Naive thymus-derived CD4-positive, alpha-beta T cell (primary cell): ENCODE data around the gene RBPJ. TPM values are rescaled to one million over a fixed set of nuclear protein-coding genes. Genes with fewer than 3 reads are reported as not detected.

Experiments
- ATAC-seq: fragments of 150-1000 bp; cut with Tn5 transposase; 2 replicates; pipeline ENCODE4 v1.10.0; 2021; ENCODE audit warnings: mild to moderate bottlenecking, moderate library complexity
- CTCF ChIA-PET: fragments of 350-600 bp; sonication (Branson Sonifier 250); formaldehyde crosslinking; loops from one replicate; lab custom pipeline; 2021; ENCODE audit warnings: antibody characterized with exemption; lab: Charles Lee
- POLR2A ChIA-PET: fragments of 350-600 bp; sonication (Branson Sonifier 250); formaldehyde crosslinking; loops from one replicate; lab custom pipeline; 2021; ENCODE audit warnings: antibody characterized with exemption, inconsistent platforms; lab: Charles Lee
- DNase-seq, 9 donors: peaks; one replicate each; pipeline versions ENCODE4 v3.0.0 to v3.0.0-alpha.2; 2020 to 2022; ENCODE audit warnings: mixed read lengths in 1 of 9
- H3K27ac ChIP-seq: one replicate; pipeline ENCODE4 v1.7.0; 2013; ENCODE audit warnings: mild to moderate bottlenecking, low read depth, low read length, moderate library complexity
- H3K27me3 ChIP-seq, 2 donors: one replicate each; pipeline ENCODE4 v1.7.0; 2013; ENCODE audit warnings: low read length in 2 of 2, mild to moderate bottlenecking in 2 of 2, moderate library complexity in 2 of 2; ENCODE audit not compliant: control insufficient read depth in 2 of 2, insufficient read depth in 2 of 2
- H3K36me3 ChIP-seq, 3 experiments: 1 replicate in 2 of 3; 2 replicates in 1 of 3; pipeline ENCODE4 v1.7.0; 2013; ENCODE audit warnings: low read length in 3 of 3, mild to moderate bottlenecking in 3 of 3, moderate library complexity in 1 of 3; ENCODE audit not compliant: insufficient read depth in 3 of 3, control insufficient read depth in 2 of 3
- H3K4me1 ChIP-seq, 2 donors: one replicate each; pipeline ENCODE4 v1.7.0; 2013; ENCODE audit warnings: low read length in 2 of 2, mild to moderate bottlenecking in 2 of 2, moderate library complexity in 1 of 2; ENCODE audit not compliant: control insufficient read depth in 2 of 2, insufficient read depth in 2 of 2
- H3K4me3 ChIP-seq: 2 replicates; pipeline ENCODE4 v1.7.0; 2013; ENCODE audit warnings: mild to moderate bottlenecking, low read length
- H3K9me3 ChIP-seq, 3 experiments: 1 replicate in 2 of 3; 2 replicates in 1 of 3; pipeline ENCODE4 v1.7.0; 2013; ENCODE audit warnings: low read length in 3 of 3; ENCODE audit not compliant: control insufficient read depth in 2 of 3
- H3K27ac Mint-ChIP-seq, 9 donors: one replicate each; pipeline ENCODE4 v1.8.0; 2020 to 2022; ENCODE audit warnings: mixed read lengths in 9 of 9, mild to moderate bottlenecking in 8 of 9, moderate library complexity in 5 of 9, inconsistent platforms in 2 of 9
- H3K27me3 Mint-ChIP-seq, 5 donors: one replicate each; pipeline ENCODE4 v1.8.0; 2021 to 2022; ENCODE audit warnings: mixed read lengths in 5 of 5, mild to moderate bottlenecking in 1 of 5
- H3K36me3 Mint-ChIP-seq, 5 donors: one replicate each; pipeline ENCODE4 v1.8.0; 2020 to 2022; ENCODE audit warnings: mixed read lengths in 5 of 5, mild to moderate bottlenecking in 3 of 5, inconsistent platforms in 1 of 5
- H3K4me1 Mint-ChIP-seq, 7 donors: one replicate each; pipeline ENCODE4 v1.8.0; 2020 to 2022; ENCODE audit warnings: mixed read lengths in 7 of 7, mild to moderate bottlenecking in 3 of 7, inconsistent platforms in 1 of 7
- H3K4me3 Mint-ChIP-seq, 10 donors: one replicate each; pipeline ENCODE4 v1.8.0; 2020 to 2022; ENCODE audit warnings: mild to moderate bottlenecking in 10 of 10, mixed read lengths in 10 of 10, moderate library complexity in 6 of 10, inconsistent platforms in 2 of 10
- H3K9me3 Mint-ChIP-seq, 11 donors: one replicate each; pipeline ENCODE4 v1.8.0; 2020 to 2022; ENCODE audit warnings: mixed read lengths in 11 of 11, mild to moderate bottlenecking in 4 of 11, inconsistent platforms in 1 of 11, moderate library complexity in 1 of 11
- intact Hi-C, 2 donors: fragments of 100-400 bp; cut with micrococcal nuclease; formaldehyde crosslinking; loops; one replicate each; pipeline ENCODE4 v1.15.1; 2023
- polyA plus RNA-seq, 2 donors: library from polyadenylated mRNA; unstranded; fragments of 300-500 nt; fragmentation: Illumina TruSeq; gene quantifications; one replicate each; pipeline ENCODE4 v1.2.3, GENCODE V29; 2021
- total RNA-seq, 6 experiments: library from RNA in 5 of 6; stranded (reverse) in 5 of 6; gene quantifications; 1 replicate in 5 of 6; 2 replicates in 1 of 6; pipeline ENCODE4 v1.2.3 and lab custom pipeline; 2021 to 2026

Gene RBPJ
- total and polyA plus RNA-seq, 7 experiments from 2014 or later = 48.1 to 144 (median 68.5) TPM

GRCh38 chr4:26464420-26465095 lies 143.7 kb downstream of the RBPJ start:
- peaks cover 0 to 6% (median 4%) of the 10 kb centered on the region in 5 donors for H3K27me3 Mint-ChIP-seq
- no peak overlapping the region for H3K4me3 Mint-ChIP-seq
- no peak for DNase-seq
- H3K27me3 ChIP-seq = no peaks in the 10 kb centered on the region
- no peaks in the 10 kb centered on the region for H3K36me3 ChIP-seq
- ATAC-seq = no peak
- intact Hi-C loops = no loop called here
- peaks cover 0 to 2% (median 0%) of the 10 kb centered on the region in 11 donors for H3K9me3 Mint-ChIP-seq
- CTCF ChIA-PET = no interaction called here
- H3K9me3 ChIP-seq = no peaks in the 10 kb centered on the region
- H3K27ac ChIP-seq = no peak overlapping the region
- peaks cover 0 to 2% (median 0%) of the 10 kb centered on the region in 7 donors for H3K4me1 Mint-ChIP-seq
- no peaks in the 10 kb centered on the region for H3K36me3 Mint-ChIP-seq
- H3K27ac Mint-ChIP-seq = no peak overlapping the region
- no peaks in the 10 kb centered on the region for H3K4me1 ChIP-seq
- POLR2A ChIA-PET = no interaction called here
- no peak overlapping the region for H3K4me3 ChIP-seq

- DNase-seq (no peak), ATAC-seq (no peak)
- H3K4me1 ChIP-seq = no peaks in the 10 kb centered on the region
- intact Hi-C loops = no loop called here
- Mint-ChIP-seq H3K4me3 (no peak overlapping the region), H3K36me3 (no peaks in the 10 kb centered on the region), H3K4me1 (peaks cover 0 to 2% (median 0%) of the 10 kb centered on the region in 7 donors), H3K27me3 (peaks cover 0 to 9% (median 4%) of the 10 kb centered on the region in 5 donors), H3K9me3 (peaks cover 0 to 2% (median 0%) of the 10 kb centered on the region in 11 donors), H3K27ac (no peak overlapping the region)
- H3K36me3 ChIP-seq = no peaks in the 10 kb centered on the region
- ChIA-PET CTCF (no interaction called here), POLR2A (no interaction called here)
- no peaks in the 10 kb centered on the region for H3K27me3 ChIP-seq
- no peak overlapping the region for H3K27ac ChIP-seq
- H3K4me3 ChIP-seq = no peak overlapping the region
- H3K9me3 ChIP-seq = no peaks in the 10 kb centered on the region
Measured at GRCh38 chr4:26466578-26467270, 145.9 kb downstream of the RBPJ start.

GRCh38 chr4:26467724-26468123 lies 146.9 kb downstream of the RBPJ start:
- no peaks in the 10 kb centered on the region for H3K36me3 Mint-ChIP-seq
- no peak overlapping the region for H3K27ac ChIP-seq
- no peaks in the 10 kb centered on the region for H3K9me3 ChIP-seq
- H3K4me1 ChIP-seq = no peaks in the 10 kb centered on the region
- intact Hi-C loops = no loop called here
- POLR2A ChIA-PET = no interaction called here
- peaks cover 0 to 12% (median 4%) of the 10 kb centered on the region in 5 donors for H3K27me3 Mint-ChIP-seq
- DNase-seq (no peak), ATAC-seq (no peak)
- no peaks in the 10 kb centered on the region for H3K36me3 ChIP-seq
- peaks cover 0 to 2% (median 0%) of the 10 kb centered on the region in 7 donors for H3K4me1 Mint-ChIP-seq
- H3K27me3 ChIP-seq = no peaks in the 10 kb centered on the region
- CTCF ChIA-PET = no interaction called here
- H3K4me3 Mint-ChIP-seq = no peak overlapping the region
- H3K27ac Mint-ChIP-seq = no peak overlapping the region
- no peak overlapping the region for H3K4me3 ChIP-seq
- H3K9me3 Mint-ChIP-seq = peaks cover 0 to 2% (median 0%) of the 10 kb centered on the region in 11 donors

GRCh38 chr4:26468283-26468949 lies 147.6 kb downstream of the RBPJ start:
- H3K4me1 Mint-ChIP-seq = peaks cover 0 to 2% (median 0%) of the 10 kb centered on the region in 7 donors
- POLR2A ChIA-PET = no interaction called here
- DNase-seq (no peak), ATAC-seq (no peak)
- H3K4me3 ChIP-seq = no peak overlapping the region
- intact Hi-C loops = no loop called here
- H3K27ac ChIP-seq = no peak overlapping the region
- H3K4me3 Mint-ChIP-seq = no peak overlapping the region
- no peaks in the 10 kb centered on the region for H3K9me3 Mint-ChIP-seq
- no peaks in the 10 kb centered on the region for H3K9me3 ChIP-seq
- peaks cover 0 to 12% (median 4%) of the 10 kb centered on the region in 5 donors for H3K27me3 Mint-ChIP-seq
- H3K4me1 ChIP-seq = no peaks in the 10 kb centered on the region
- no peaks in the 10 kb centered on the region for H3K36me3 ChIP-seq
- no peaks in the 10 kb centered on the region for H3K27me3 ChIP-seq
- CTCF ChIA-PET = no interaction called here
- no peaks in the 10 kb centered on the region for H3K36me3 Mint-ChIP-seq
- H3K27ac Mint-ChIP-seq = no peak overlapping the region

GRCh38 chr4:26468977-26469376 lies 148.2 kb downstream of the RBPJ start:
- no peak overlapping the region for H3K4me3 ChIP-seq
- H3K36me3 Mint-ChIP-seq = no peaks in the 10 kb centered on the region
- DNase-seq = no peak
- POLR2A ChIA-PET = no interaction called here
- intact Hi-C loops = no loop called here
- peaks cover 0 to 12% (median 4%) of the 10 kb centered on the region in 5 donors for H3K27me3 Mint-ChIP-seq
- CTCF ChIA-PET = no interaction called here
- ATAC-seq = no peak
- H3K27ac Mint-ChIP-seq = no peak overlapping the region
- no peaks in the 10 kb centered on the region for H3K4me1 ChIP-seq
- peaks cover 0 to 2% (median 0%) of the 10 kb centered on the region in 7 donors for H3K4me1 Mint-ChIP-seq
- H3K9me3 Mint-ChIP-seq = no peaks in the 10 kb centered on the region
- H3K27me3 ChIP-seq = no peaks in the 10 kb centered on the region
- no peak overlapping the region for H3K4me3 Mint-ChIP-seq
- no peaks in the 10 kb centered on the region for H3K9me3 ChIP-seq
- H3K27ac ChIP-seq = no peak overlapping the region
- H3K36me3 ChIP-seq = no peaks in the 10 kb centered on the region

- ChIA-PET POLR2A (interaction anchor here (0.7 kb wide), 1 partner anchor 153 kb away, joined by 3 read pairs; no protein-coding TSS in a partner anchor), CTCF (no interaction called here)
- intact Hi-C loops = no loop called here
Measured at GRCh38 chr4:26471890-26472289, 151.1 kb downstream of the RBPJ start.

More at GRCh38 chr4:26471890-26472289, 151.1 kb downstream of the RBPJ start:
- H3K36me3 Mint-ChIP-seq = no peaks in the 10 kb centered on the region
- H3K4me1 Mint-ChIP-seq = peaks cover 0 to 2% (median 0%) of the 10 kb centered on the region in 7 donors
- no peak for ATAC-seq
- Histone ChIP-seq H3K27ac (no peak overlapping the region), H3K27me3 (no peaks in the 10 kb centered on the region), H3K4me3 (no peak overlapping the region), H3K4me1 (no peaks in the 10 kb centered on the region), H3K36me3 (no peaks in the 10 kb centered on the region), H3K9me3 (no peaks in the 10 kb centered on the region)
- no peak overlapping the region for H3K27ac Mint-ChIP-seq
- no peak for DNase-seq
- H3K4me3 Mint-ChIP-seq = no peak overlapping the region
- peaks cover 0 to 12% (median 4%) of the 10 kb centered on the region in 5 donors for H3K27me3 Mint-ChIP-seq
- no peaks in the 10 kb centered on the region for H3K9me3 Mint-ChIP-seq
